Neural cell (in vitro differentiated cells): ENCODE measurements around the gene IGSF9B. TPM values are rescaled to one million over a fixed set of nuclear protein-coding genes. Genes with fewer than 3 reads are reported as not detected.

Experiments used
- H2AFZ ChIP-seq: fragments of 200-600, 300-800 bp; sonication (generic), shearing (Covaris generic); 2 replicates; pipeline ENCODE4 v1.6.0; 2014; ENCODE audit warnings: low read depth, mild to moderate bottlenecking, antibody characterized with exemption, low read length, moderate library complexity
- H3F3A ChIP-seq: fragments of 200-600 bp; shearing (Covaris generic); 2 replicates; pipeline ENCODE4 v1.6.1; 2016; ENCODE audit warnings: mild to moderate bottlenecking, moderate library complexity, mixed read lengths, antibody characterized with exemption, low read length; ENCODE audit not compliant: insufficient read depth, poor library complexity, severe bottlenecking
- H3K27ac ChIP-seq: fragments of 200-600, 300-800 bp; sonication (generic), shearing (Covaris generic); 2 replicates; pipeline ENCODE4 v1.5.1; 2014; ENCODE audit warnings: mild to moderate bottlenecking, low read length, moderate library complexity
- H3K27me3 ChIP-seq: fragments of 300-800, 200-600 bp; sonication (generic), shearing (Covaris generic); 2 replicates; pipeline ENCODE4 v1.6.0; 2014; ENCODE audit warnings: mild to moderate bottlenecking, low read depth, low read length, moderate library complexity; ENCODE audit not compliant: insufficient read depth
- H3K36me3 ChIP-seq: fragments of 300-800, 200-600 bp; sonication (generic), shearing (Covaris generic); 2 replicates; pipeline ENCODE4 v1.5.1; 2014; ENCODE audit warnings: mild to moderate bottlenecking, antibody characterized with exemption, low read length, moderate library complexity; ENCODE audit not compliant: insufficient read depth
- H3K4me2 ChIP-seq: fragments of 300-800, 200-600 bp; sonication (generic), shearing (Covaris generic); 2 replicates; pipeline ENCODE4 v1.6.0; 2014; ENCODE audit warnings: mild to moderate bottlenecking, low read length
- H3K4me3 ChIP-seq: fragments of 300-800, 200-600 bp; sonication (generic), shearing (Covaris generic); 2 replicates; pipeline ENCODE4 v1.5.1; 2014; ENCODE audit warnings: mild to moderate bottlenecking, low read length, moderate library complexity
- H3K79me2 ChIP-seq: fragments of 200-600 bp; shearing (Covaris generic); replicated peaks from 2 replicates; pipeline ENCODE4 v1.6.0; 2014; ENCODE audit warnings: mild to moderate bottlenecking, low read length, moderate library complexity; ENCODE audit not compliant: insufficient read depth
- H3K9ac ChIP-seq: fragments of 300-800, 200-600 bp; sonication (generic), shearing (Covaris generic); 2 replicates; pipeline ENCODE4 v1.6.1; 2016; ENCODE audit warnings: mild to moderate bottlenecking, low read length, mixed read lengths
- H3K9me2 ChIP-seq: fragments of 200-600 bp; shearing (Covaris generic); 2 replicates; pipeline ENCODE4 v1.6.1; 2016; ENCODE audit warnings: mild to moderate bottlenecking, low read length, mixed read lengths; ENCODE audit not compliant: insufficient read depth
- H3K9me3 ChIP-seq: fragments of 200-600, 300-800 bp; sonication (generic), shearing (Covaris generic); 2 replicates; pipeline ENCODE4 v1.6.1; 2016; ENCODE audit warnings: mild to moderate bottlenecking, mixed run types, low read length, moderate library complexity, mixed read lengths
- H4K20me1 ChIP-seq: fragments of 200-600 bp; shearing (Covaris generic); 2 replicates; pipeline ENCODE4 v1.6.1; 2016; ENCODE audit warnings: mild to moderate bottlenecking, mixed run types; ENCODE audit not compliant: insufficient read depth
- CTCF ChIP-seq: fragments of 450-650 bp; IDR thresholded peaks from 2 replicates; pipeline ENCODE4 v1.5.1; 2014; ENCODE audit warnings: antibody characterized with exemption, mild to moderate bottlenecking, moderate library complexity; ENCODE audit not compliant: poor library complexity, severe bottlenecking
- EP300 ChIP-seq: fragments of 450-650 bp; conservative IDR thresholded peaks from 2 replicates; pipeline ENCODE4 v1.6.1; 2014; ENCODE audit warnings: antibody characterized with exemption, mild to moderate bottlenecking, moderate library complexity; ENCODE audit not compliant: poor library complexity, severe bottlenecking
- EZH2 ChIP-seq: fragments of 200-600, 300-800 bp; shearing (Covaris generic), sonication (generic); IDR thresholded peaks from 2 replicates; pipeline ENCODE4 v1.6.1; 2014; ENCODE audit warnings: antibody characterized with exemption, low read length, borderline replicate concordance, mild to moderate bottlenecking; ENCODE audit not compliant: insufficient read depth, poor library complexity, severe bottlenecking
- MXI1 ChIP-seq: fragments of 450-650 bp; conservative IDR thresholded peaks from 2 replicates; pipeline ENCODE4 v1.6.1; 2014; ENCODE audit warnings: antibody characterized with exemption, mild to moderate bottlenecking; ENCODE audit not compliant: poor library complexity, severe bottlenecking
- POLR2AphosphoS5 ChIP-seq: IDR thresholded peaks from 2 replicates; pipeline ENCODE4 v1.6.1; 2012
- RAD21 ChIP-seq: fragments of 450-650 bp; conservative IDR thresholded peaks from 2 replicates; pipeline ENCODE4 v1.6.1; 2014; ENCODE audit warnings: antibody characterized with exemption, mild to moderate bottlenecking, moderate library complexity
- SMC3 ChIP-seq: fragments of 450-650 bp; conservative IDR thresholded peaks from 2 replicates; pipeline ENCODE4 v1.6.1; 2014; ENCODE audit warnings: antibody characterized with exemption, mild to moderate bottlenecking, moderate library complexity; ENCODE audit not compliant: poor library complexity
- TAF1 ChIP-seq: IDR thresholded peaks from 2 replicates; pipeline ENCODE4 v1.6.1; 2012; ENCODE audit warnings: low read depth
- polyA plus RNA-seq: library from polyadenylated mRNA; depleted of rRNA; stranded (reverse); fragments of >200 nt; gene quantifications from 2 replicates; pipeline ENCODE4 v1.2.3, GENCODE V29; 2014
- TF ChIP-seq, protein P1 (sequence below): IDR thresholded peaks from 2 replicates; pipeline ENCODE4 v1.6.1; 2012; ENCODE audit warnings: borderline replicate concordance

The IGSF9B gene
- polyA plus RNA-seq, 1 donor from 2014 or later = 2.3 TPM

GRCh38 chr11:133931449-133932060, 25.2 kb downstream of the IGSF9B start:
- Histone ChIP-seq H3K4me2 (no peak overlapping the region), H3K36me3 (peaks cover 10% of the 10 kb centered on the region), H3K4me3 (no peak overlapping the region), H3K79me2 (no peaks in the 10 kb centered on the region), H3K9ac (no peak overlapping the region), H3K9me3 (no peaks in the 10 kb centered on the region), H2AFZ (no peak overlapping the region), H3K27ac (no peak overlapping the region), H4K20me1 (no peaks in the 10 kb centered on the region), H3F3A (no peaks in the 10 kb centered on the region), H3K9me2 (no peaks in the 10 kb centered on the region), H3K27me3 (no peaks in the 10 kb centered on the region)
- TF ChIP-seq MXI1 (no peak), POLR2AphosphoS5 (no peak), SMC3 (no peak), RAD21 (no peak), TAF1 (no peak), CTCF (no peak), EP300 (no peak), EZH2 (no peak)
- TF ChIP-seq, protein P1, sequence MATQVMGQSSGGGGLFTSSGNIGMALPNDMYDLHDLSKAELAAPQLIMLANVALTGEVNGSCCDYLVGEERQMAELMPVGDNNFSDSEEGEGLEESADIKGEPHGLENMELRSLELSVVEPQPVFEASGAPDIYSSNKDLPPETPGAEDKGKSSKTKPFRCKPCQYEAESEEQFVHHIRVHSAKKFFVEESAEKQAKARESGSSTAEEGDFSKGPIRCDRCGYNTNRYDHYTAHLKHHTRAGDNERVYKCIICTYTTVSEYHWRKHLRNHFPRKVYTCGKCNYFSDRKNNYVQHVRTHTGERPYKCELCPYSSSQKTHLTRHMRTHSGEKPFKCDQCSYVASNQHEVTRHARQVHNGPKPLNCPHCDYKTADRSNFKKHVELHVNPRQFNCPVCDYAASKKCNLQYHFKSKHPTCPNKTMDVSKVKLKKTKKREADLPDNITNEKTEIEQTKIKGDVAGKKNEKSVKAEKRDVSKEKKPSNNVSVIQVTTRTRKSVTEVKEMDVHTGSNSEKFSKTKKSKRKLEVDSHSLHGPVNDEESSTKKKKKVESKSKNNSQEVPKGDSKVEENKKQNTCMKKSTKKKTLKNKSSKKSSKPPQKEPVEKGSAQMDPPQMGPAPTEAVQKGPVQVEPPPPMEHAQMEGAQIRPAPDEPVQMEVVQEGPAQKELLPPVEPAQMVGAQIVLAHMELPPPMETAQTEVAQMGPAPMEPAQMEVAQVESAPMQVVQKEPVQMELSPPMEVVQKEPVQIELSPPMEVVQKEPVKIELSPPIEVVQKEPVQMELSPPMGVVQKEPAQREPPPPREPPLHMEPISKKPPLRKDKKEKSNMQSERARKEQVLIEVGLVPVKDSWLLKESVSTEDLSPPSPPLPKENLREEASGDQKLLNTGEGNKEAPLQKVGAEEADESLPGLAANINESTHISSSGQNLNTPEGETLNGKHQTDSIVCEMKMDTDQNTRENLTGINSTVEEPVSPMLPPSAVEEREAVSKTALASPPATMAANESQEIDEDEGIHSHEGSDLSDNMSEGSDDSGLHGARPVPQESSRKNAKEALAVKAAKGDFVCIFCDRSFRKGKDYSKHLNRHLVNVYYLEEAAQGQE = no peak

- Histone ChIP-seq H3K9me3 (no peaks in the 10 kb centered on the region), H3K79me2 (no peaks in the 10 kb centered on the region), H3K9me2 (no peaks in the 10 kb centered on the region), H3K4me2 (no peak overlapping the region), H3F3A (no peaks in the 10 kb centered on the region), H3K4me3 (no peak overlapping the region), H4K20me1 (no peaks in the 10 kb centered on the region), H3K27me3 (no peaks in the 10 kb centered on the region), H3K27ac (no peak overlapping the region), H2AFZ (no peak overlapping the region), H3K36me3 (peaks cover 10% of the 10 kb centered on the region), H3K9ac (no peak overlapping the region)
- TF ChIP-seq, protein P1 = no peak
- no peak for TF ChIP-seq EZH2
- TF ChIP-seq CTCF = no peak
- TF ChIP-seq MXI1 = no peak
- TF ChIP-seq TAF1 = no peak
Measured at GRCh38 chr11:133930767-133931448, 25.9 kb downstream of the IGSF9B start.
